ENCODE results near the gene OSMR.
"Not testable (repeated sequence)": the region's sequence is repeated elsewhere in the genome, so short reads cannot be mapped to it uniquely, and the experiment has no call there.

Gene OSMR

DNA sequence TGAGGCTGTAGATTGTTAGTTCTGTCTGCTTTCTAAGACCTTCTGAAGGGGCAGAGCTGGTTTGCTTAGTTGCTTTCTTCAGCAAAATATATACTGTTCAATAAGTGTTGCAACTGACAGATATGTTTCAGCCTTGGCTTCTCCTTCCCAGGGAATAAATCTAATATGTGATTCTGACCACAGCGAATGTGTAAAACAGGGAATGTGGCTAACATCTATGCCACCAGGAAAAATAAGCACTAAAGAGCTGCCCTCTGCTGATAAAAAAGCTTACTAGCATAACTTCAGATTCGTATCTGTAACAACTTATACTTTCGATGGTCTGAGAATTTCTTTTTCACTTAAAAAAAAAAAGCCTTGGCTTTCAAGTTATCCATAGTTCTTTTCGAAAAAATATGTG is 13.0 kb upstream of the OSMR start:
- Histone ChIP-seq H3K9ac (ENCODE audit: low read depth, low read length) (no peak overlapping the region), H3K27ac (ENCODE audit: low read length) (no peak overlapping the region), H3K27me3 (ENCODE audit: insufficient read depth, low read length) (no peaks in the 10 kb centered on the region), H3K9me3 (ENCODE audit: insufficient read depth, low read depth, low read length) (no peaks in the 10 kb centered on the region), H3K4me3 (ENCODE audit: low read length) (no peak overlapping the region), H3K36me3 (ENCODE audit: insufficient read depth, low read depth, low read length) (no peaks in the 10 kb centered on the region), H3K4me1 (ENCODE audit: insufficient read depth, low read length) (no peaks in the 10 kb centered on the region)

DNA sequence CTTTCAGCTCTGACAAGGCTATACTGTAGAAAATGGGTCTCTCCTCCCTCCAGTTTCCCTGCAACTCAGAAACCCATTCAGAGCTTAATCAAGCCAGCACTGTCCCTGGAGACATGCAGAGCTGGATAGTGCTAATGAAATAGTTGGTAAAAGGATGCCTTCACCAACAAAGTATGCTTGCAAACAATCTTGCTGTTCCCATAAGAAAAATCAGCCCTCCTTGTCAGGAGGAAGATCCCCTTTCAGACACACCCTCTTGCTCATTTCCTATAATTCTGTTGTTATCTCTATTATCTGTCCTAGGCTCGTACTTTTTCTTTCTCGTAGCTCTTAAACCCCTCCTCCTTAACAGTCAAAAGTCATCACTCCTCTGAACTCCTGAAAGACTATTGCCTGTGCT is 9.9 kb upstream of the OSMR start:
- no peaks in the 10 kb centered on the region for H3K4me1 ChIP-seq (ENCODE audit: insufficient read depth, low read length)
- no peak overlapping the region for H3K27ac ChIP-seq (ENCODE audit: low read length)
- no peaks in the 10 kb centered on the region for H3K36me3 ChIP-seq (ENCODE audit: insufficient read depth, low read depth, low read length)
- H3K9ac ChIP-seq (ENCODE audit: low read depth, low read length): no peak overlapping the region
- no peaks in the 10 kb centered on the region for H3K9me3 ChIP-seq (ENCODE audit: insufficient read depth, low read depth, low read length)
- no peak overlapping the region for H3K4me3 ChIP-seq (ENCODE audit: low read length)
- H3K27me3 ChIP-seq (ENCODE audit: insufficient read depth, low read length): no peaks in the 10 kb centered on the region

DNA sequence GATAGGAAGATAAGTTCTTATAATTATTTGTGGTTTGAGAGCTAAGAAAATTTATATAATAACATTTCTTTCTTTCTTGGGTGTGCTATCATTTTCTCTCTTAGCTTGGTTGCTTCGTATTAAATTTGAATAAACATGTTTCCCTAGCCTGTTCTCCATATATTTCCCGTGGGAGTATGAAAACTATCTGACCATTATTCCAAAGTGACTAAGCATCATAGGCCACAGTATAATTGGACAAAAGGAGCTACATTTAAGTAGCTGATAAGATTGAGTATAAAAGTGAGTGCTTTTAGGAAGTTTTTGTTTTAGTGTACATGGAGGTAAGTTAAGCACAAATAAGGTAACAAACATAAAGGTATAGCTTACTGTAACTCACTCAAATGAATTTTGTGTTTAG is 8.4 kb upstream of the OSMR start:
- no peaks in the 10 kb centered on the region for H3K9me3 ChIP-seq (ENCODE audit: insufficient read depth, low read depth, low read length)
- H3K27me3 ChIP-seq (ENCODE audit: insufficient read depth, low read length): no peaks in the 10 kb centered on the region
- no peaks in the 10 kb centered on the region for H3K36me3 ChIP-seq (ENCODE audit: insufficient read depth, low read depth, low read length)
- no peak overlapping the region for H3K27ac ChIP-seq (ENCODE audit: low read length)
- H3K4me1 ChIP-seq (ENCODE audit: insufficient read depth, low read length): no peaks in the 10 kb centered on the region
- no peak overlapping the region for H3K4me3 ChIP-seq (ENCODE audit: low read length)
- no peak overlapping the region for H3K9ac ChIP-seq (ENCODE audit: low read depth, low read length)

DNA sequence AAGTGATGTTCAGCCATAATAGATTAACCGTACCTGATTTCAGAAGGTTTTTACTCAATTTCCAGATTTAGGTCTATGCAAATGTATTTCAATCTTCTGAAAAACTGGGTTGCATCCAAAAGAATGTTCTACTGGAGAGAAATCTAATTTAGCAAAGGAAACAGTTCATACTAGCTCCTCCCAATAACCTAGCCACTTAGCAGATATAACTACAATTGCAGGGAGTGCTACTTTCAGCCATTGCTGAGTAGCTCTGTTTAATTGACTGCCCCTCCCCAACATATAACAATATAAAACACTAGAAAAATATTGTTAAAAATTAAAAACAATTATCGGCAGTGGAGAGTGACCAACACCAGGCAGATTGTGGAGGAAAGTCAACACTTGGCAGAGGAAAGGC is 7.9 kb upstream of the OSMR start:
- H3K27me3 ChIP-seq (ENCODE audit: insufficient read depth, low read length): no peaks in the 10 kb centered on the region
- H3K9me3 ChIP-seq (ENCODE audit: insufficient read depth, low read depth, low read length): no peaks in the 10 kb centered on the region
- no peak overlapping the region for H3K4me3 ChIP-seq (ENCODE audit: low read length)
- H3K36me3 ChIP-seq (ENCODE audit: insufficient read depth, low read depth, low read length): no peaks in the 10 kb centered on the region
- no peak overlapping the region for H3K27ac ChIP-seq (ENCODE audit: low read length)
- H3K9ac ChIP-seq (ENCODE audit: low read depth, low read length): no peak overlapping the region
- H3K4me1 ChIP-seq (ENCODE audit: insufficient read depth, low read length): no peaks in the 10 kb centered on the region

DNA sequence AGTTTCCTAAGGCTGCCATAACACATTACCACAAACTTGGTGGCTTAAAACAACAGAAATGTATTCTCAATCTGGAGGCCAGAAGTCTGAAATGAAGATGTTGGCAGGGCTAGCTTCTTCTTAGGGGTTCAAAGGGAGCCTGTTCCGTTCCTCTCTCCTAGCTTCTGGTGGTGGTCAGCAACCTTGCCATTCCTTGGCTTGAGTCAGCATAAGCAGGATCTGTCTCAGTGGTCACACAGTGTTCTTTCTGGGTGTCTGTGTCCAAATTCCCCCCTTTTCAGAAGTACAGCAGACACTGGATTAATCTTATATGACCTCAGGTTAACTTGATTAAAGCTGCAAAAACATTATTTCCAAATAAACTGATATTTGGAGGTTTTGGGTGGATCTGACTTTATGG is 2.1 kb upstream of the OSMR start:
- Histone ChIP-seq H3K4me1 (ENCODE audit: insufficient read depth, low read length) (no peaks in the 10 kb centered on the region), H3K4me3 (ENCODE audit: low read length) (no peak overlapping the region)

DNA sequence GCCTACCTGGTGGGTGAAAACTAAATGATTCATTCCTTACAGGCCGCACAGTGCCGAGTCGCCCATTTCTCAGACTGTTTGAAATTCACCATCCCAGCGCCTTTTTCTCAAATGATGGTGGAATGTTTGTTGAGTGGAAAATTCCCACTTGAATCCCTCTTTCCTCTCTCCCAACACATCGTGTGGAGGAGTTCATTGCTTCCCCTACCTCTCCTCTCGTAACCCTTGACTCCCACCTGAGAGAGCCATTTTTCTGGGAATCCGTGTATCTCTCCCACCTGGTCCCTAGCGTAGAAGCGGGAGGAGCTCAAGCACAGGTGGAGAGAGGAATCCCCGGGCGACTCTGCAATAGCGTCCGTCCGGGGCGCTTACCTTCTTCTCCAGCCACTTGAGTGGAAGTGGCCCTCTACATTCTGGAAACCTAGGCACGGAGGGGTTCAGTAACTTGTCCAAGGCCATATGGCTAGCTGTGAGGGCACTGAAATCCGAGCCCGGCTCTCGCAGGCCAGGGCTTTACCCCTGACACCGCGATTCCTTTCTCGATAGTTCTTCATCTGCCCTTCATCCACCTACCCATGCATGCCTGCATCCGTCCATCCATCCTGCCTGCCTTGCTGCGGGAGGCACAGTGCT is 683 bp downstream of the OSMR start:
- Histone ChIP-seq H3K9ac (ENCODE audit: low read depth, low read length) (peak overlapping the region; percentile 53; the same call in 1 of the 2 replicates), H3K4me3 (ENCODE audit: low read length) (peak overlapping the region; percentile 74), H3K27ac (ENCODE audit: low read length) (no peak overlapping the region), H3K36me3 (ENCODE audit: insufficient read depth, low read depth, low read length) (no peaks in the 10 kb centered on the region), H3K27me3 (ENCODE audit: insufficient read depth, low read length) (peaks cover 45% of the 10 kb centered on the region), H3K9me3 (ENCODE audit: insufficient read depth, low read depth, low read length) (no peaks in the 10 kb centered on the region), H3K4me1 (ENCODE audit: insufficient read depth, low read length) (no peaks in the 10 kb centered on the region)

More for the DNA sequence above, 2.1 kb upstream of the OSMR start:
- Histone ChIP-seq H3K36me3 (ENCODE audit: insufficient read depth, low read depth, low read length) (no peaks in the 10 kb centered on the region), H3K9ac (ENCODE audit: low read depth, low read length) (no peak overlapping the region), H3K27ac (ENCODE audit: low read length) (no peak overlapping the region), H3K27me3 (ENCODE audit: insufficient read depth, low read length) (peaks cover 44% of the 10 kb centered on the region), H3K9me3 (ENCODE audit: insufficient read depth, low read depth, low read length) (no peaks in the 10 kb centered on the region)

DNA sequence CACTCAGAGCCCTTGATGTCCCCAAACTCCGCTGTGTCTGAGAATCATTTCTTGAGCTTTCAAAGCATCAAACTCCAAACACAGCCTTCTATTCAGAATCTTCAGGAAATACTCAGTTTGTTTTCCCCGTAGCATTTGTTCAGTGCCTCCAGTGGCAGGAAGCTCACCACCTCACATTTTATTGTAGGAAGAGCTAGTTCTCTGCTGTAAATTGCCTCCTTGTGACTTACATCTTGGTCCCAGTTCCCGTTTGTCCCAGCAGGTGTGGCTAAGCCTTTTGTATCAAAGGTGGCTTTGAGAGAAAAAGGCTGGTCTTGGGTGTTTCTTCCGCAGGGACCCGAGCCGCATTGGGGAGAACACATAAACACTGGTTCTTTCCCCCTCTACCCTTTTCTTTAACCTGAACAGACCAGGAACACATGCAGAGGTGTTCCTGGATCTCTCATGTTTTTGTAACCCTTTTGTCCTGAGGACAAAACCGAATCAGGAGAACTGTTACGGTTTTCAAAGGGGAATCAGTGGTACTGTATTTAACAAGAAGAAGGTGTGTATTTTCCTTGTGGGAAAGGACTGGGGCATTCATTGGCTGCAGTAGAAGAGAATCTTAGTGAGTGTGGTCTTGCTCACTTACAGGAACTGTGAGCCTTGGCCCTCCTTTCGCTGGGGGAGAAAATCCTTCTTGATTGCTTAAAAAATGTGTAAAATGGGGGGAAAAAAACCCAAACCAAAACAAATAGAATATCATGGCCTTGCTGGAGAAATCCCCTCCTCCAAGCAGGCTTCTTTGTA is 1.9 kb downstream of the OSMR start:
- Histone ChIP-seq H3K36me3 (ENCODE audit: insufficient read depth, low read depth, low read length) (no peaks in the 10 kb centered on the region), H3K9me3 (ENCODE audit: insufficient read depth, low read depth, low read length) (peaks cover 4% of the 10 kb centered on the region; the same call in 1 of the 2 replicates), H3K27me3 (ENCODE audit: insufficient read depth, low read length) (peaks cover 45% of the 10 kb centered on the region), H3K4me1 (ENCODE audit: insufficient read depth, low read length) (no peaks in the 10 kb centered on the region), H3K9ac (ENCODE audit: low read depth, low read length) (no peak overlapping the region), H3K27ac (ENCODE audit: low read length) (no peak overlapping the region), H3K4me3 (ENCODE audit: low read length) (no peak overlapping the region)

DNA sequence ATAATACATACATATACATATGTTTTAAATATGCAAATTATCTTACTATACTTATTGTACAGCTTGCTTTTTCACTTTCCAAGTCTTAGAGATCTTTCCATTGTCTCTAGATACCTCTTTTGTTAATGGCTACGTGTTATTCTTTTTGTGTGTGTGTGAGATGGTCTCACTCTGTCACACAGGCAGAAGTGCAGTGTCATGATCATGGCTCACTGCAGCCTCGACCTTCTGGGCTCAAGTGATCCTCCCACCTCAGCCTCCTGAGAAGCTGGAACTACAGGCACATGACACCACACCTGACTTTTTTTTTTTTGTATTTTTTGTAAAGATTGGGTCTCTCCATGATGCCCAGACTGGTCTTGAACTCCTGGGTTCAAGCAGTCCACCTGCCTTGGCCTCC is 2.8 kb downstream of the OSMR start:
- H3K9ac ChIP-seq (ENCODE audit: low read depth, low read length): no peak overlapping the region
- H3K27ac ChIP-seq (ENCODE audit: low read length): no peak overlapping the region
- no peak overlapping the region for H3K4me3 ChIP-seq (ENCODE audit: low read length)
- H3K4me1 ChIP-seq (ENCODE audit: insufficient read depth, low read length): no peaks in the 10 kb centered on the region
- H3K27me3 ChIP-seq (ENCODE audit: insufficient read depth, low read length): peaks cover 45% of the 10 kb centered on the region
- H3K9me3 ChIP-seq (ENCODE audit: insufficient read depth, low read depth, low read length): peaks cover 4% of the 10 kb centered on the region; the same call in 1 of the 2 replicates
- H3K36me3 ChIP-seq (ENCODE audit: insufficient read depth, low read depth, low read length): no peaks in the 10 kb centered on the region

DNA sequence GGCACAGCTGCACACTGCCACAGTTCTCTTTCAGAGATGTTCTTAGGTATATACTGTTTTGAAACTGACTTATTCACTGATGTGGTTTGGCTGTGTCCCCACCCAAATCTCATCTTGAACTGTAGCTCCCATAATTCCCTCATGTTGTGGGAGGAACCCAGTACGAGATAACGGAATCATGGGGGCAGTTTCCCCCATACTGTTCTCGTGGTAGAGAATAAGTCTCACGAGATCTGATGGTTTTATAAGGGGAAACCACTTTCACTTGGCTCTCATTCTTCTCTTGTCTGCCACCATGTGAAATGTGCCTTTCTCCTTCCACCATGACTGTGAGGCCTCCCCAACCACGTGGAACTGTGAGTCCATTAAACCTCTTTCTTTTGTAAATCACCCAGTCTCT is 5.8 kb downstream of the OSMR start:
- H3K4me3 ChIP-seq (ENCODE audit: low read length); H3K9ac ChIP-seq (ENCODE audit: low read depth, low read length); H3K27ac ChIP-seq (ENCODE audit: low read length); H3K9me3 ChIP-seq (ENCODE audit: insufficient read depth, low read depth, low read length); H3K36me3 ChIP-seq (ENCODE audit: insufficient read depth, low read depth, low read length); H3K4me1 ChIP-seq (ENCODE audit: insufficient read depth, low read length): not testable (repeated sequence)
- H3K27me3 ChIP-seq (ENCODE audit: insufficient read depth, low read length): peaks cover 21% of the 10 kb centered on the region

DNA sequence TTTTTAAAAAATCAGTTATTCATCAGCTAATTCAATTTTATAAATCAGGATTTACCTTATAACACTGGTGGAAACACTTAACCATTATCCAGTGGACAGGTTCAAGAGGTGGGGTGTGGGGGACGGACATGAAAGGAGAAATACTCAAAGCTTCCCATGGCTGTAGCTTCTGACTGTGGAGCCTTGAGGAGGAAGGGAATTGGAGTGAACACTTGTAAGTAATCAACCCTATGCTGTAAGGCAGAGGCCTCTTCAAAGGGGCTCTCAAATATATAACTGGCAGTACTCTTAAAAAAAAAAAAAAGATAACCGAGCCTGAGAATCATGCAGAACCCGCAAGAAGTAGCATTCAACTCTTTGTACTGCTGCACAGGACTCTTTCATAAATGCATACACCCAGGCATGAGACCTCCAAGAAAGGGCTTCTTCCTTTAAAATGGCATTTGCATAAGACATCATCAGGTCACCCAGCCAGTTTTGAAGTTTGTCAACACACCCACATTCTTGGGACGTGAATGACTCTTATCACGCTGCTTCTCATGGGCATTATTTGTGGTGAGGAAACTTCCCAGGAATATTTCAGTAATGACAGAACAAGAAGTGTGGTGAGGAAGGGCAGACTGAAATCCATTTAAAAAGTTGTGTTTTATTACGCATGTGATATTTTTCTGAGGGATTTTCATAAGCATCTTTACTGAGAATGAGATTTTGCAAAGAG is 8.1 kb downstream of the OSMR start:
- H3K27ac ChIP-seq (ENCODE audit: low read length): no peak overlapping the region
- H3K4me1 ChIP-seq (ENCODE audit: insufficient read depth, low read length): no peaks in the 10 kb centered on the region
- no peak overlapping the region for H3K4me3 ChIP-seq (ENCODE audit: low read length)
- H3K27me3 ChIP-seq (ENCODE audit: insufficient read depth, low read length): no peaks in the 10 kb centered on the region
- peaks cover 4% of the 10 kb centered on the region; the same call in 1 of the 2 replicates for H3K9me3 ChIP-seq (ENCODE audit: insufficient read depth, low read depth, low read length)
- H3K36me3 ChIP-seq (ENCODE audit: insufficient read depth, low read depth, low read length): no peaks in the 10 kb centered on the region
- H3K9ac ChIP-seq (ENCODE audit: low read depth, low read length): no peak overlapping the region

DNA sequence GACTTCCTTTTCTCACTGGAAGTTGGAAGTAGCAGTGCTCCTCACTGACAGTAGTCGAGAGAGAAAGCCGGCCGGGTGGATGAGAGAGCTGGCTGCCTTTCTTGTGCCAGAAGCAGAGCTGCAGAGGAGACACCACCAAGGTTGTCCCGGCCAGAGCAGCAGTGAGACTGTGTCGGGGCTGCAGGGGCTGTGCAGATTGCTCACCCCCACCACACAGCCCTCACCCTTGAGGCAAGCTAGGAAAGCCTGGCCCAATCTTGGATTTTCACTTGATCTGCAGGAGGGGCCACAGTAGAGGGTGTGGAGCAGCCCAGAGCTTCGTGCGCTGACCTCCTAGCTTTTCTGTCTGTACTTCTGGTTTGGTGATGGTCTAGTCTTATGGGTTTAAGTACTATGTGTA is 9.1 kb downstream of the OSMR start:
- Histone ChIP-seq H3K9me3 (ENCODE audit: insufficient read depth, low read depth, low read length) (peaks cover 4% of the 10 kb centered on the region; the same call in 1 of the 2 replicates), H3K27me3 (ENCODE audit: insufficient read depth, low read length) (no peaks in the 10 kb centered on the region), H3K9ac (ENCODE audit: low read depth, low read length) (no peak overlapping the region), H3K4me3 (ENCODE audit: low read length) (no peak overlapping the region), H3K4me1 (ENCODE audit: insufficient read depth, low read length) (no peaks in the 10 kb centered on the region), H3K27ac (ENCODE audit: low read length) (no peak overlapping the region), H3K36me3 (ENCODE audit: insufficient read depth, low read depth, low read length) (no peaks in the 10 kb centered on the region)

DNA sequence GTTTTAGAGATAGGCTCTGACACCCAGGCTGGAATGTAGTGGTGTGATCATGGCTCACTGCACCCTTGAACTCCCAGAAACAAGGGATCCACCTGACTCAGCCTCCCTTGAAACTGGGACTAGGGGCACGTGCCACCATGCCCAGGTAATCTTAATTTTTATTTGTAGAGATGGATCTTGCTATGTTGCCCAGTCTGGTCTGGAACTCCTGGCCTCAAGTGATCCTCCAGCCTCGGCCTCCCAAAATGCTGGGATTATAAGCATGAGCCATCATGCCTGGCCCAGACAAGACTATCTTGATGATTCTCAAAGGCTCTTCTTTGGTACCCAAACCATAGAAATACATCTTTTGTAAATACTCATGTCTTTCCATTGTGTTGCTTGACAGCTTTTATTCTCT is 10.8 kb downstream of the OSMR start:
- no peaks in the 10 kb centered on the region for H3K4me1 ChIP-seq (ENCODE audit: insufficient read depth, low read length)
- no peak overlapping the region for H3K9ac ChIP-seq (ENCODE audit: low read depth, low read length)
- peaks cover 4% of the 10 kb centered on the region; the same call in 1 of the 2 replicates for H3K9me3 ChIP-seq (ENCODE audit: insufficient read depth, low read depth, low read length)
- H3K27ac ChIP-seq (ENCODE audit: low read length): no peak overlapping the region
- no peaks in the 10 kb centered on the region for H3K36me3 ChIP-seq (ENCODE audit: insufficient read depth, low read depth, low read length)
- H3K4me3 ChIP-seq (ENCODE audit: low read length): no peak overlapping the region
- H3K27me3 ChIP-seq (ENCODE audit: insufficient read depth, low read length): no peaks in the 10 kb centered on the region
